GM21526 (cell line): Measurements from ENCODE around the gene LYRM7.
A peak's percentile ranks its signal among the peaks of the same experiment; 100 is the strongest.

Experiments
- ATAC-seq: cut with Tn5 transposase; IDR thresholded peaks from one replicate; pipeline ENCODE4 v1.9.1; 2021; ENCODE audit warnings: moderate library complexity; ENCODE audit not compliant: unreplicated experiment, low FRiP score

LYRM7 gene

DNA sequence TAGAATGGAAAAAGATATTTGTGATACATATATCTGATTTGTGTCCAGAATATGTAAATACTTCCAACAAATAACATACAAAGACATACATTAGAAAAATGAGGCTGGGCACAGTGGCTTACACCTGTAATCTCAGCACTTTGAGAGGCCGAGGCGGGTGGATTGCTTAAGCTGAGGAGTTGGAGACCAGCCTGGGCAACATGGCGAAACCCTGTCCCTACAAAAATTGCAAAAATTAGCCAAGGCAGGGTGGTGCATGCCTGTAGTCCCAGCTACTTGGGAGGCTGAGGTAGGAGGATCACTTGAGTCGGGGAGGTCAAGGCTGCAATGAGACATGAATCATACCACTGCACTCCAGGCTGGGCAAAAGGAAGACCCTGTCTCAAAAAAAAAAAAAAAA is 47.0 kb downstream of the LYRM7 start:
- no peak for ATAC-seq

DNA sequence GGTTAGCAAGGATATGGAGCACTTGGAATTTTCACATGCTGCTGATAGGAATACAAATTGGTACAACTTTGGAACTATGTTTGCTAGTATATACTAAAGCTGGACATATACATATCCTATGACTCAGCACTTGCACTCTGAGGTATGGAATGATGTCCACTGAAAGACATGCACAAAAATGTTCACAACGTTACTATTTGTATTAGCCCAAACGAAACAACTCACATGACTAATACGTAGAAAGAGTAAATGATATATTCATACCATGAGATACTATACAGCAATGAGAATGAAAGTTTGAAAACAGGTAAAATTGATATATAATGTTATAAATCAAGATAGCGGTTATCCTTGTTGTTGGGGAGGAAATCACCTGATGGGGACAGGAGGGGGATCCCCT is 47.6 kb downstream of the LYRM7 start:
- no peak for ATAC-seq

DNA sequence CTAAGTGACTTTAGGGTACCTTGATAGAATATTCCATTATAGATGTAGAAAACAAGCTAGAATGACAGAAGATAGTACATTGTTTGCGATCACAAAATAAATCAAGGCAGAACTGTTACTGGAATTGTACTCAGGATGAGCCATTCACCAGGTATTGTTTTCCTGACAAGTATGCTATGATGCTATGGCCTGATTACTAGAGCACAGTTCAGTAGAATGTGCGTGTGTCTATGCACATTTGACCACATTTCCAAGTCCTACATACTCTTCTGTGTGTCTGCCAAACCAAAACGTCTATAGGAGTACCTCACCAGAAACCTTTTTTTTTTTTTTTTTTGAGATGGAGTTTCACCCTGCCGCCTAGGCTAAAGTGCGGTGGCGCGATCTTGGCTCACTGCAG is 49.8 kb downstream of the LYRM7 start:
- ATAC-seq, result no peak

- ATAC-seq, result no peak
Measured at GRCh38 chr5:131221008-131221703, 50.4 kb downstream of the LYRM7 start.

DNA sequence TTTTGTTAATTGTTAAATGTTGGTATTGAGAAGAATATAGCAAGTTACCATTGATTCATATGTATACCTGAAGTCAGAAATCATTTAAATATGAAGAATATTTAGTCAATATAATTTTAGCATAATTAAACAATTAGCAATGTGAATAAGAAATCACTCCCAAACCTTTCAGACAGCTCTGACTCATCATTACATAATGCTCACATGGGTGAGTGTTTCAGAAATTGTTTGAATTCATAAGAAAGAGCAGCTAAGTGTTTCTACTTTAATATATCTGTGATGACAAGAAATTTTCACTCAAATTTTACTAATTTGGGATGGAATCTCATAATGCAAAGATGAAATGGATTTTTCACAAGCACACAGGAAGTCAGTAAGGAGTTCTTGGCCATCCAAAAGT is 51.1 kb downstream of the LYRM7 start:
- ATAC-seq, result no peak

DNA sequence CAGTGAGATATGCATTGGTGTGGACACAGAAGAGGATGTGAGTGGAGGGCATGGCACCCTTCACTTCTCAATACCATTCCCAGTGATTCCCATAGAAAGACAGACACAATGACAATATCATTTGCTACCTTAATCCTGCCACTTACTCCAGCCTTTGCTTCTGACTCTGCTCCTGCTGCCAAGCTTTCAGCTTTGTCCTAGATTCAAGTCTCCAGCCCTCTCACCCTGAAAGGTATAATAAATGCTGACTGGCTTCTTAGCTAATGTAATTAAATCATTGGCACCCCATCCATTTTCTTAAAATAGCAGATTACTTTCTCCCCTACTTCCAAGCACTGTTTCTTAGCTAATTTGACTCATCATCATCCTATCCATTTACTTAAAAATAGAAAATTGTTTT is 52.0 kb downstream of the LYRM7 start:
- ATAC-seq, result no peak

- ATAC-seq, result no peak
Measured at GRCh38 chr5:131223751-131224386, 53.1 kb downstream of the LYRM7 start.

- peak; percentile 86 for ATAC-seq
Measured at GRCh38 chr5:131224387-131225201, 53.9 kb downstream of the LYRM7 start.

DNA sequence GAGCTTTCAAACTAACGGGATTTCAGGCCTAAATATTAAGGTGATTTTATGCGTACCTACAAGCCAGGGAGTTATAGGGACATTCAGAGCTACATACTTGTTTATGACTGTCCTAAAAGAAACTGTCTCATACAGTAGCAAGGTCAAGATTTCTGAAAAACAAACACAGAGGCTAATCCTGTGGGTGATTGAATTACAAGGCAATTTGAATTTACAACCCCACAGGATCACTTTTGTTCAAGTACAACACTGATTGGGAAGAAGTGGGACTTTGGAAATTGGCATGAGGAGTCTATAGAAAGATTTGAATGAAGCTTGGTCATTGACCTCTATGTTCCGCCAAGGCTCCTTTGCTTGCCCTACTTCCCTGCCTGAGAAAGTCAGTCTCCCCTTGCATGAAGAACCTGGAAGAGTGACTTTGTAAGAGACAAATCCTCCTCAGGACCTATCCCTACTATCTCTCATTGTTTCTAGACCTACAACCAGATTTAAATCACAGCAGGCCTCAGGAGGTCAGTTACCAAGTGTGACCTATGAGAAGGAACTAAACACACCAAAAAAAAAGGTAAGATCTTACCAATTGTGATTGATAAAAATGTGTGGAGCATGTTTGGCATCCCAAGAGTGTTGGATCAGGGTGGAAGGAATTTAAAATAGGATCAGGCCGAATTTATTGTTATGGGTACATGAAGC is 54.7 kb downstream of the LYRM7 start:
- ATAC-seq, result no peak

GRCh38 chr5:131226899-131227298 is 56.2 kb downstream of the LYRM7 start:
- no peak for ATAC-seq

DNA sequence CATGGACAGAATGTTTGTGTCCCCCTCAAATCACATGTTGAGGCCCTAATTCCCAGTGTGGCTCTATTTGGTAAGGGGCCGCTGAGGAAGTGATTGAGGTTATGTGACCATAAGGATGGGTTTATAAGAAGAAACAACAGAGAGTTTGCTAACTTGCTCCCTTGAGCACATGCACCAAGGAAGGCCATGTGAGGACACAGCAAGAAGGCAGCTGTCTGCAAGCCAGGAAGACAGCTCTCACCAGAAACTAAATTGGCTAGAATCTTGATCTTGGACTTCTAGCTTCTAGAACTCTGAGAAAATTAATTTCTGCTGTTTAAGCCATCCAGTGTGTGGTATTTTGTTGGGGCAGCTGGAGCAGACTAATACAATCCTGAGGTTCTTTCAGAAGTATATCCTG is 57.9 kb downstream of the LYRM7 start:
- no peak for ATAC-seq

DNA sequence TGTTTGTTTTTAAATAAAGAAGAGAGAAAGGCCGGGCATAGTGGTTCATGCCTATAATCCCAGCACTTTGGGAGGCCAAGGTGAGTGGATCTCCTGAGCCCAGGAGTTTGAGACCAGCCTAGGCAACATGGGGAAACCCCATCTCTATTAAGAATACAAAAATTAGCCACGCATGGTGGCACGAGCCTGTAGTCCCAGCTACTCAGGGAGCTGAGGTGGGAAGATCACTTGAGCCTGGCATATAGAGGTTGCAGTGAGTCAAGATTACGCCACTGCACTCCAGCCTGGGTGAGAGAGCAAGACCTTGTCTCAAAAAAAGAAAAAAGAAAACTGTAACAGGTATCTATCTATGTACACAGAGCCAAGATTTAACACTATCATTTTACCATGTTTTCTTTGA is 58.9 kb downstream of the LYRM7 start:
- ATAC-seq, result no peak

GRCh38 chr5:131230406-131230805 is 59.7 kb downstream of the LYRM7 start:
- peak; percentile 53 for ATAC-seq

DNA sequence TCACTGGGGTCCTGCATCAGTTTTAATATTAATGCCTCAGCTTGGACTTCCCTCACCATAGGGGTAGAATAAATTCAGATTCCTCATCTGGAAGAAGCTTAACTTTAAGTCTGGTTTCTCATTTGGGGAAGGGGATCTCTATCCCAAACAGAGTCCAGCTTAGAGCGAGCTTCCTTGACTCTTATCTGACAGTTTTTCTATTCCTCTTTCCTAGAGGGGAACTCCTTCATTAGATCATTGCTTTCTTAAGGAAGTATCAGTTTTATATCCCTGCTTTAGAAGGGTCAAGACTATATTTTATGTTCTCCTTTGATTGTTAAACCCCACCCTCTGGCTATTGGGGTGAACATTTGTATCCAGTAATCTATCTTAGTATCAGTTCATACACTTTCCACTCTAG is 68.9 kb downstream of the LYRM7 start:
- ATAC-seq, result no peak

DNA sequence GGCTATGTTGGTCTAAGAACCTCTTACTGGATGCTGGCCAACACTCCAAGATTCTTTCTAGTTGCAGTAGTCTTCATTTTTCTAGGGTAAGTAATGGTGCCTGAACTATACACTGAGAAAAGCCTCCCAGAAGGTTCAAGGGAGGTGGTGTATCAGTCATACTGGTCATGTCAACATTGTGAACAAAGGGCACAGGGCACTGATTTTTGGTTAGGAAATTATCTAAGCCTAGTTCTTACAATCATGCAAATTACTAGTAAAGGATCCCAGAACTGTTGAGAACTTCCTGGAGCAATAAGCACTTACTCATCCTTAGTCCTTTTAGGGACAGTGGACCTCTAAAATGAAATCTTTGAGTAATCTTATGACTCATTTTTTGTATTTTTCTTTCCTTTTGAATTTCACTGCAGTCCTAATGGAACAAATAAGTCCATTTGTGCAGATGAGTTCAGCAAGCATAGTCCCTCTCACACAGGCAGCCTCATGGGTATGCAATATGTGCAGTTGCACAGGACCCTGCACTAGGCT is 72.0 kb downstream of the LYRM7 start:
- ATAC-seq, result no peak

DNA sequence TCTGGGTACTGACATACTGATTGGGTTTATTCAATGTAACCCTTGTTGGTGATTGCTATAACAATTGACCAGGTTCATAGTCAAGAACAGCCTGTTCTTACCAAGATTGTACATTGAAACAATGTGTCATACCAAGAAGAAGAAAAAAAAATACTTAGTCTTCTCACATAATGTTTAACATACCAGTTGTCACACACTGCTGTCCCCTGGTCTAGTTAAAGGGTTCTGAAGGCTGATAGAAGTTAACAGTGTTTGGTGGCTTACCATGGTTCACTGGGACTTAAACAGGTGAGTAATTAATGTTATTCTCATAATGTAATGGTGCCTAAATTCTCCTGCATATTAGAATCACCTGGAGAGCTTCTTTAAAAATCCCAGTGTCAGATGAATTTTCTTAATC is 74.6 kb downstream of the LYRM7 start:
- ATAC-seq, result no peak

DNA sequence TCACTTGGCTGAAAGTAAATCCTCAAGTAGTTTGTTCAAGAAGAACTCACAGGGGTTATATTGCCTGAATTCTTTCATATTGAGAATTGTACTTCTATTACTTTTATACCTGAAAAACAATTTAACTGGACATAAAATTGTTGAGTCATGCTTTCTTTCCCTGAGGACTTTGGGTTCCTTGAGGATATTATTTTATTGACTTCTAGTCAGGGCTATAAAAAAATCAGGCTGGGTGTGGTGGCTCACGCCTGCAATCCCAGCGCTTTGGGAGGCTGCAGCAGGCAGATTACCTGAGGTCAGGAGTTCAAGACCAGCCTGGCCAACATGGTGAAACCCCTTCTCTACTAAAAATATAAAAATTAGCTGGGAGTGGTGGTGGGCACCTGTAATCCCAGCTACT is 75.2 kb downstream of the LYRM7 start:
- no peak for ATAC-seq

GRCh38 chr5:131246504-131246903 is 75.8 kb downstream of the LYRM7 start:
- ATAC-seq, result no peak

DNA sequence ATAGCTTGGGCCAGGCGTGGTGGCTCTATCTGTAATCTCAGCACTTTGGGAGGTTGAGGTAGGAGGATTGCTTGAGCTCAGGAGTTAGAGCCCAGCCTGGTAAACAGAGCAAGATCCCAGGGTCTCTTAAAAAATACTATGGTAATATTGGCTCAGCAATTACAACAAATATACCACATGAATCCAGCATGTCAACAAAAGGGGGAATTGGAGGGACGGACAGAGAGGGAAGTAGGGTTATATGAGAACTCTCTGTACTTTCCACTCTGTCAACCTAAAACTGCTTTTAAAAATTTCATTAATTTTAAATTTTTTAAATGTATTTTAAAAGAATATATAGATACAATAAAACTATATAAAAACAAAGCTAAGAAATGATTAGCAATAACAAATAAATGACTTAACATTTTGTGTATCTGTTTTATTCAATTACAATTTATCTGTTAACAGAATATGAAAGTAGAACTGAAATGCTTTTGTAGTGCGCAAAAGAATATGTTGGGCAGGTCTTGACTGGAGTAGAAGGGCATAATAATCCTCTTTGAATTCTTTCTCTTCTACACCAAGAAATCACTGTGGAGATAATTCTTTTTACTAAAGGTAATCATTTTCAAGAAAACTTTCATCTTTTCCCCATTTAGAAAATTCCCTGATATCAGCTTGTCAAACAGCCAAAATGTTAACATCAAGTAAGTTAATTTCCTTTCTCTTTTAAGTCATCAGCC is 80.2 kb downstream of the LYRM7 start:
- ATAC-seq, result no peak

DNA sequence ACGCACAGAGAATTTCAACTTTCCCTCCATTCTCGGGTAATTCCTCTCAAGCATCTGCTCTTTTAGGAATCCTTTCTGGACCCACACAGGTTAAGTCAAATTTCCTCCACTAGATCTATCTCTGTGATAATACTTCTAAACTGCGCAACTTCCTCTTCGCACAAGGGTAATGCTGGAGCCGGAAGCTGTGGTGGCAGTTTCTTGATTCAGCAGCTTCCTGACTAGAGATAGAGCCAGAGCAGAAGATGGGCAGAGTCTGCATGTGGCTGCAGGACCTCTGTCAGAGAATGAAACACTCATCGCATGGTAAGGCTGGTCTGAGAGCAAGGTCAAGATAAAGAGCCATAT is 82.1 kb downstream of the LYRM7 start:
- ATAC-seq, result peak; percentile 88
